Omental fat pad (tissue), 4 donors: Measurements from ENCODE around the gene GATAD2A. TPM values are rescaled to one million over a fixed set of nuclear protein-coding genes. Genes with fewer than 3 reads are reported as not detected.

Experiments
- ATAC-seq: fragments of 150-250 bp; one replicate; pipeline ENCODE4 v1.9.1; 2016; ENCODE audit warnings: mild to moderate bottlenecking, moderate library complexity; ENCODE audit not compliant: low FRiP score
- DNase-seq: peaks from one replicate; pipeline ENCODE4 v3.0.0-alpha.2; 2019; ENCODE audit warnings: low spot score
- total RNA-seq, 4 donors: library from RNA; depleted of rRNA; stranded (reverse); fragments of >200 nt; gene quantifications; one replicate each; pipeline ENCODE4 v1.1.0, GENCODE V29; 2016
- TF ChIP-seq, protein P1 (sequence below), 3 donors: fragments of 450-650 bp; IDR thresholded peaks; one replicate each; pipeline ENCODE4 v1.5.1; 2016 to 2017; ENCODE audit warnings: antibody characterized with exemption in 3 of 3, mild to moderate bottlenecking in 3 of 3, moderate library complexity in 2 of 3

Gene GATAD2A
- total RNA-seq, 4 donors from 2014 or later: 25.9 to 80.3 (median 35.9) TPM

DNA sequence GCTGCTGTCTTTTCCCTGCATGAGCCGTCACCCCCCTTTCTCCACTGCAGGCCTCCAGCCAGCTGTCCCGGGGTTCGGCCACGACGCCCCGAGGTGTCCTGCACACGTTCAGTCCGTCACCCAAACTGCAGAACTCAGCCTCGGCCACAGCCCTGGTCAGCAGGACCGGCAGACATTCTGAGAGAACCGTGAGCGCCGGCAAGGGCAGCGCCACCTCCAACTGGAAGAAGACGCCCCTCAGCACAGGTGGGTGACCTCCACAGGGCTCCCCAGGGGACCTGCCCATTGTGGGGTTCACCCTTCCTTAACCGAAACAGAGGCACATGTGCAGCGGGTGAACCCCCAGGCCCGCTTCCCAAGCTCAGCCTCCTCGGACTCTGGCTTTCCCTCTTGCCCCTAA, 96.8 kb downstream of the GATAD2A start:
- DNase-seq (no peak), ATAC-seq (no peak)
- TF ChIP-seq, protein P1, sequence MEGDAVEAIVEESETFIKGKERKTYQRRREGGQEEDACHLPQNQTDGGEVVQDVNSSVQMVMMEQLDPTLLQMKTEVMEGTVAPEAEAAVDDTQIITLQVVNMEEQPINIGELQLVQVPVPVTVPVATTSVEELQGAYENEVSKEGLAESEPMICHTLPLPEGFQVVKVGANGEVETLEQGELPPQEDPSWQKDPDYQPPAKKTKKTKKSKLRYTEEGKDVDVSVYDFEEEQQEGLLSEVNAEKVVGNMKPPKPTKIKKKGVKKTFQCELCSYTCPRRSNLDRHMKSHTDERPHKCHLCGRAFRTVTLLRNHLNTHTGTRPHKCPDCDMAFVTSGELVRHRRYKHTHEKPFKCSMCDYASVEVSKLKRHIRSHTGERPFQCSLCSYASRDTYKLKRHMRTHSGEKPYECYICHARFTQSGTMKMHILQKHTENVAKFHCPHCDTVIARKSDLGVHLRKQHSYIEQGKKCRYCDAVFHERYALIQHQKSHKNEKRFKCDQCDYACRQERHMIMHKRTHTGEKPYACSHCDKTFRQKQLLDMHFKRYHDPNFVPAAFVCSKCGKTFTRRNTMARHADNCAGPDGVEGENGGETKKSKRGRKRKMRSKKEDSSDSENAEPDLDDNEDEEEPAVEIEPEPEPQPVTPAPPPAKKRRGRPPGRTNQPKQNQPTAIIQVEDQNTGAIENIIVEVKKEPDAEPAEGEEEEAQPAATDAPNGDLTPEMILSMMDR (IDR thresholded peaks at IDR 0.05): no peak

DNA sequence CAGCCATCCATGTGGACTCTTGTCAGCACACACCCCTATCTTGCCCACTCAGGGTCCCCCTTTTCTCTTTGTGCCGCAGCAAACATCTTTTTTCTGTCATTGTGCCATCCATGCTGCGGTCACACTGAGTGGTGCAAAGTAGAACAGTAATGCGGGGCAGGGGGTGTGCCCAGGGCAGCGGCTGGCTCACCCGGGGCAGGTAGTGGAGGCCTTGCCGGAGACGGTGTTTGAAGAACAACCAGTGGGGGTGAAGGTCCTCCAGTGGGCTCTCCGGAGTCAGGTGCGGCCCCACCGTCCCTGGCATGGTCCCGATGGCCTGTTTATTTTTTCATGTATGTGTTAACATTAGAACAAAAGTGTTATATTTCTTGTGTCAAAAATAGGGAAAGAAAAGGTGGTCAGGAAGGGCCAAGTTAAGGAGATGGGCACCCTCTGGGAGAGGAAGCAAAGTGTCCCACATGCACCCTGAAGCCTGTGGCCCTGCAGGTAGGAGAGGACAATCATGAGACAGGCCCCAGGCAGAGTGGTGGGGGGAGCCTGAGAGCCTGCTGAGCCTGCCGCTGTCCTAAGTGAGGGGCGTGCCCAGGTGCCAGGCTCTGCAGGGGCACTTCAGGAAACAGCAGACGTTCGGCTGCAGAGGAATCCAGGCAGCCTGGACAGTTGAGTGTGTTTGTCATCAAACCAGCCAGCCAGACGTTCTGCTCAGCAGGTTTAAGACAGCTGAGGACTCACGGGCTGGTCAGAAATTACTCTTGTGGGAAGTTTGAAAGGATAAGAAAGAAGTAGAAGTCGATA, 97.5 kb downstream of the GATAD2A start:
- TF ChIP-seq, protein P1 (IDR thresholded peaks at IDR 0.05): no peak
- DNase-seq: no peak
- no peak for ATAC-seq

DNA sequence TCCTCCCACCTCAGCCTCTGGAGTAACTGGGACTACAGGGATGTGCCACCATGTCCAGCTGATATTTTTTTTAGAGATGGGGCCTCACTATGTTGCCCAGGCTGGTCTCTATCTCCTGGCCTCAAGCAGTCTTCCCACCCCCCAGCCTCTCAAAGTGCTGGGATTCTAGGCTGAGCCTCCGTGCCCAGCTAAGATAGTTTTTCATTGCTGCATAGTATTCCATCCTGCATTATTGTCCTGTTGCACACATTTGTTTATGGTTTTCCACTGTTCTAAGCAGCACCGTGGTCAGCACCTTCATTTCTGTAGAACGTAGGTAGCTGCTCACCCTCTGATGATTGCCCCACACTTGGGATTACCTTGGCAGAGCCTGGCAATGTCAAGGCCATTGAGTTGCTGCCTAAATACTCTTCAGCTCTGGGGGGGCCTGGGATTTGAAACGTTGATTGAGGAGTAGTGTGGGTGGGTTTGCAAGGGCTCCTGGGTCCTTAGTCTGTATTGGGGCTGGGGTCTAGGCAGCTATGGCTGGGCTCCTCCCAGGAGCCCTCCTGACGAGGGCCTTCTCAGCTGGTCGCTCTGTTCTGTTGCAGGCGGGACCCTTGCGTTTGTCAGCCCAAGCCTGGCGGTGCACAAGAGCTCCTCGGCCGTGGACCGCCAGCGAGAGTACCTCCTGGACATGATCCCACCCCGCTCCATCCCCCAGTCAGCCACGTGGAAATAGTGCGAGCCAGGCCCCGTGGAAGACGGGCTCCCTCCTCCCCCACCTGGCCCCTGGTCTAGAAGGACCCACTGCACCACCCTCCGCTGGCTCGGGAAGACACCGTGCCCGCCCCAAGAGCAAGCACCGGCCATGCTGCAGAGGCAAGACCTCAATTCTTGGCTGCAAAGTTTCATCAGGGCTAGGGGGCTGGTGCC, 99.5 kb downstream of the GATAD2A start:
- DNase-seq (no peak), ATAC-seq (no peak)
- TF ChIP-seq, protein P1 (IDR thresholded peaks at IDR 0.05): no peak

DNA sequence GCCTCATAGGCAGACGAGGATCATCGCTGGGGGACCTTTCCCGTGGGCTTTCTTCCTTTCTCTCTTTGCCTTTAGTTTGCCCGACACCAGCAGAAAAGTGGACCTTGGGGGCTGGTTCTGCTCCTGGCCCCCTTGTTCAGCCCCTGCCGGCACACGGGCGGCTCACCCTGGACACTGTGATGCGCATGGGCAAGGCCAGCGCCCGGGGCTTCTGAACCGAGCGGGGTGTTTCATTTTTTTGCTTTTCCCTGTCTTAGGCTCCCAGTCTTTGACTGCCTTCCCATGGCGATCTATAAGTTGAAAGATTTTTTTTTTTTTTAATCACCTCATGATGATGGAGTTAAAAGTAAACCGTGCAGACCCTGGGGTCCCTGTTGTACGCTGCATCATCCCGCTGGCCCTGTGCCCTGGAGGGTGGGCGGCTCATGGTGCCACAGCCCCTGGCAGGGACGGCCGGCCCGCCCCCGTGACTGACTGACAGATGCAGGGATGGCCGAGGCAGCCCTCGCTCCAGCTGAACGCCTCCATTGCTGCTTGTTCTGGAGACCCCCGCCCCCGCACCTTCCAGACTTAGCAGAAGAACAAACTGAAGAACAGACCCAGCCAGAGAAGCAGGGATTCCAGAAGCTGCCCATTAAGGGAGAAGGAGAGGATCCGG, 100.3 kb downstream of the GATAD2A start:
- ATAC-seq (no peak), DNase-seq (no peak)
- TF ChIP-seq, protein P1 (IDR thresholded peaks at IDR 0.05): no peak

DNA sequence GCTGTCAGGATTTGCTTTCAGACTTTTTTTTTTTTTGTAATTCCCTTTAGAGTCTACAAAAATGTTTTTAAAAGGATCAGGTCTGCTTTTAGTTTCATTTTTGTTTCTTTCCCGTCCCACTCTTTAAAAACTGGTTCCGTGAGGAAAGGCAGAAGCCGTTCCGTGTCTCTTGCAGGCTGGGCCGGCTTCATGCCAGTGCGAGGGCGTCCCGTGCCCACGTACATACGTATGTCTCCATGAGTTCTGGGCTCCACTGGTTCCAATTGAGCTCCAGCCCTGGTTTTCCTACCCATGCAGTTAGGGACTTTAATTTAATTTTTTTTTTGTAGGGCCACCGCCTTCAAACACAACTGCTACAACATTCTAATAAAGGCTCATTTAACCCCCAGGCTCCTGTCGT, 101.1 kb downstream of the GATAD2A start:
- TF ChIP-seq, protein P1 (IDR thresholded peaks at IDR 0.05): no peak
- ATAC-seq (no peak), DNase-seq (no peak)

DNA sequence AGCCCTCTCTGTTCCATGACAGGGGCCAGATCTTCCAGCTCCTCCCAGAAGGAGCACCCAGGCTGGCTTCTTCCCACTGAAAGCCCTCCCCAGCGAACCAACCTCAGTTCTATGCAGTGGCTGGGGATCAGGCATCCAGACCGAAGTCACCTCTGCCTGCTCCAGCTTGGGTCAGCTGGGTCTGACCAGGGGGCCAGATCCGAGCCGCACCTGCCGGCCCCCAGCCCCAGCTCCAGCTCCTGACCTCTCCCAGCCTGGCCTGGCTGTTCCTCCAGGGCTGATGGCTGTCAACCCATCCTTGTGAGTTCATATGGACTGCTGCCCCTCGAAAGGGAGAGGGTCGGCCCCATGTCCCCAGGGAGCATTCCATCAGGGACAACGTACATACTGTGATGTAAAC, 101.9 kb downstream of the GATAD2A start:
- TF ChIP-seq, protein P1 (IDR thresholded peaks at IDR 0.05): no peak
- DNase-seq (no peak), ATAC-seq (no peak)
